Sigmoid colon (tissue), 7 donors: ENCODE measurements around the gene TPST2. TPM values are rescaled to one million over a fixed set of nuclear protein-coding genes. Genes with fewer than 3 reads are reported as not detected.

Experiments used
- DNase-seq: peaks from one replicate; pipeline ENCODE4 v3.0.0-alpha.2; 2019
- H3K27ac ChIP-seq, 4 donors: fragments of 200-600 bp; sonication (generic); one replicate each; pipeline ENCODE4 v1.5.1; 2016 to 2019; ENCODE audit warnings: mild to moderate bottlenecking in 1 of 4
- H3K27me3 ChIP-seq, 3 donors: fragments of 200-600 bp; sonication (generic); one replicate each; pipeline ENCODE4 v1.5.1; 2019; ENCODE audit warnings: mild to moderate bottlenecking in 1 of 3
- H3K36me3 ChIP-seq, 4 donors: fragments of 200-600 bp; sonication (generic); one replicate each; pipeline ENCODE4 v1.5.1; 2016 to 2019
- H3K4me1 ChIP-seq, 4 donors: fragments of 200-600 bp; sonication (generic); one replicate each; pipeline ENCODE4 v1.5.1; 2017 to 2019
- H3K4me3 ChIP-seq, 4 donors: fragments of 200-600 bp; sonication (generic); one replicate each; pipeline ENCODE4 v1.5.1; 2017 to 2019; ENCODE audit warnings: mild to moderate bottlenecking in 2 of 4, moderate library complexity in 1 of 4
- H3K9me3 ChIP-seq, 4 donors: fragments of 200-600 bp in 3 of 4; sonication (generic) in 3 of 4; one replicate each; pipeline versions ENCODE4 v1.5.1 to v1.6.1; 2013 to 2019
- CTCF ChIP-seq, 4 experiments: fragments of 450-650 bp in 3 of 4; fragments of 200-600 bp in 1 of 4; IDR thresholded peaks; one replicate each; pipeline ENCODE4 v1.5.1; 2016 to 2019; ENCODE audit warnings: antibody characterized with exemption in 4 of 4, mild to moderate bottlenecking in 3 of 4, moderate library complexity in 2 of 4
- EP300 ChIP-seq, 4 donors: sonication (generic); formaldehyde crosslinking; IDR thresholded peaks; one replicate each; pipeline ENCODE4 v1.6.1; 2017; ENCODE audit warnings: antibody characterized with exemption in 4 of 4
- POLR2A ChIP-seq, 2 donors: fragments of 450-650 bp; IDR thresholded peaks; one replicate each; pipeline ENCODE4 v1.6.1; 2016; ENCODE audit warnings: antibody characterized with exemption in 2 of 2, mild to moderate bottlenecking in 2 of 2, moderate library complexity in 2 of 2
- POLR2AphosphoS5 ChIP-seq, 4 donors: sonication (generic); formaldehyde crosslinking; IDR thresholded peaks; one replicate each; pipeline ENCODE4 v1.6.1; 2017; ENCODE audit warnings: antibody characterized with exemption in 4 of 4
- WGBS, 2 donors: extraction: QIAGEN DNeasy Blood & Tissue Kit; methylation state at CpG; one replicate each; pipeline ENCODE4 v1.1.7; 2013; 5-methylcytosine and 5-hydroxymethylcytosine counted together
- intact Hi-C: fragments of 100-400 bp; cut with DNase I; formaldehyde crosslinking; loops from one replicate; pipeline ENCODE4 v1.15.1; 2023
- polyA plus RNA-seq, 3 donors: library from polyadenylated mRNA; stranded (reverse); fragments of 200-250 nt; gene quantifications; one replicate each; pipeline ENCODE4 v1.2.3, GENCODE V29; 2013
- total RNA-seq, 4 donors: library from RNA; depleted of rRNA; stranded (reverse); fragments of >200 nt; gene quantifications; one replicate each; pipeline ENCODE4 v1.1.0, GENCODE V29; 2016
- donor health status: healthy with polysubstance abuse.
- donor health status: Bipolar disorder and iron deficiency.
- donor health status: healthy.

Gene TPST2
- total and polyA plus RNA-seq, 7 donors = 5.1 to 24.3 (median 15.9) TPM

GRCh38 chr22:26564672-26565071, 25.3 kb downstream of the TPST2 start:
- no peak overlapping the region for H3K4me3 ChIP-seq
- H3K27ac ChIP-seq = no peak overlapping the region
- DNase-seq = no peak
- H3K27me3 ChIP-seq = no peaks in the 10 kb centered on the region
- H3K9me3 ChIP-seq = no peaks in the 10 kb centered on the region
- WGBS, 2 donors = 96 to 97% methylated on average over 3 of the region's 3 CpGs
- H3K4me1 ChIP-seq = no peaks in the 10 kb centered on the region
- no peaks in the 10 kb centered on the region for H3K36me3 ChIP-seq
- TF ChIP-seq POLR2AphosphoS5 (IDR thresholded peaks at IDR 0.05) (no peak), POLR2A (IDR thresholded peaks at IDR 0.05) (no peak), EP300 (IDR thresholded peaks at IDR 0.05) (no peak), CTCF (IDR thresholded peaks at IDR 0.05) (no peak)
- intact Hi-C loops = no loop called here

GRCh38 chr22:26564181-26564580, 25.8 kb downstream of the TPST2 start:
- intact Hi-C loops = no loop called here
- H3K27me3 ChIP-seq = no peaks in the 10 kb centered on the region
- no peak overlapping the region for H3K27ac ChIP-seq
- no peak for DNase-seq
- 94 to 96% methylated on average over 8 of the region's 8 CpGs for WGBS, 2 donors
- H3K9me3 ChIP-seq = no peaks in the 10 kb centered on the region
- no peak overlapping the region for H3K4me3 ChIP-seq
- no peaks in the 10 kb centered on the region for H3K4me1 ChIP-seq
- H3K36me3 ChIP-seq = no peaks in the 10 kb centered on the region
- TF ChIP-seq CTCF (IDR thresholded peaks at IDR 0.05) (no peak), POLR2AphosphoS5 (IDR thresholded peaks at IDR 0.05) (no peak), EP300 (IDR thresholded peaks at IDR 0.05) (no peak), POLR2A (IDR thresholded peaks at IDR 0.05) (no peak)

- H3K27ac ChIP-seq = no peak overlapping the region
- intact Hi-C loops = no loop called here
These were observed 26.9 kb downstream of the TPST2 start for GRCh38 chr22:26563022-26563421.

GRCh38 chr22:26561756-26562417, 28.0 kb downstream of the TPST2 start:
- no peak for DNase-seq
- Histone ChIP-seq H3K27ac (no peak overlapping the region), H3K9me3 (no peaks in the 10 kb centered on the region), H3K36me3 (no peaks in the 10 kb centered on the region), H3K4me1 (no peaks in the 10 kb centered on the region), H3K4me3 (no peak overlapping the region), H3K27me3 (no peaks in the 10 kb centered on the region)
- TF ChIP-seq CTCF (IDR thresholded peaks at IDR 0.05) (no peak), POLR2AphosphoS5 (IDR thresholded peaks at IDR 0.05) (no peak), EP300 (IDR thresholded peaks at IDR 0.05) (no peak), POLR2A (IDR thresholded peaks at IDR 0.05) (no peak)
- WGBS, 2 donors = 84 to 86% methylated on average over 9 of the region's 9 CpGs
- intact Hi-C loops = no loop called here

More at GRCh38 chr22:26563022-26563421, 26.9 kb downstream of the TPST2 start:
- no peak for TF ChIP-seq EP300 (IDR thresholded peaks at IDR 0.05)
- no peak for TF ChIP-seq CTCF (IDR thresholded peaks at IDR 0.05)
- TF ChIP-seq POLR2A (IDR thresholded peaks at IDR 0.05) = no peak
- no peak for TF ChIP-seq POLR2AphosphoS5 (IDR thresholded peaks at IDR 0.05)
- Histone ChIP-seq H3K4me3 (no peak overlapping the region), H3K4me1 (no peaks in the 10 kb centered on the region), H3K36me3 (no peaks in the 10 kb centered on the region), H3K27me3 (no peaks in the 10 kb centered on the region), H3K9me3 (no peaks in the 10 kb centered on the region)
- 70 to 81% methylated on average over 5 of the region's 5 CpGs for WGBS, 2 donors
- no peak for DNase-seq
